ENCODE measurements around the gene EIF3B.

DNA sequence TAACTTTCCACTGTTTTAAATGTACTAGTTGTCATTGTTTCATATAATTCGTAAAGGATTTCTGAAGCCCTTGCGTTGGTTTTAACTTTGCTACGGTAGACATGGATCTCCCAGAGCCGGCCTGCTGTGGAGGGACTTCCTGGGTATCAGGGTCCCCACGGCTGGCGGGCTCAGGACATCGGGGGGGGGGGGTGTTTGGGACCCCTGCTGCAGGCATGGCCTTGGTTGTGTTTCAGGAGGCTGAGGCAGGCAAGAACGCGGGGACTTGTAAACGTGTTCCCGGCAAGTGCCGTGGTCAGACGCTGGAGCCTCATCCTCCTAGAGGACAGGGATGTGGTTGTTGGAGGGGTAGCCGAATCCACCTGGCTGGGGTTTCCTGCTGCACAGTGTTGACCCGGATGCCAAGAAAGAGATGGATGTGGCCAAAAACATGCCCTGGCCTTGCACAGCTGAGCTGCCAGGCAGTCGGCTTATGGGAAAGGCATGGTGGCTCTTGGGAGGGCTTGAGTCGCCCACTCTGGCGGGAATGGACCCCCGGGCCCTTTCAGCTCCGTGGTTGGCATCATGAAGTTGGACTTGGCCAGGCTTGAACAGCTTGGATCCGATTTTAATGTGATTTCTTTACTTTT, 27.4 kb downstream of the EIF3B start:
- TF ChIP-seq, protein P1, sequence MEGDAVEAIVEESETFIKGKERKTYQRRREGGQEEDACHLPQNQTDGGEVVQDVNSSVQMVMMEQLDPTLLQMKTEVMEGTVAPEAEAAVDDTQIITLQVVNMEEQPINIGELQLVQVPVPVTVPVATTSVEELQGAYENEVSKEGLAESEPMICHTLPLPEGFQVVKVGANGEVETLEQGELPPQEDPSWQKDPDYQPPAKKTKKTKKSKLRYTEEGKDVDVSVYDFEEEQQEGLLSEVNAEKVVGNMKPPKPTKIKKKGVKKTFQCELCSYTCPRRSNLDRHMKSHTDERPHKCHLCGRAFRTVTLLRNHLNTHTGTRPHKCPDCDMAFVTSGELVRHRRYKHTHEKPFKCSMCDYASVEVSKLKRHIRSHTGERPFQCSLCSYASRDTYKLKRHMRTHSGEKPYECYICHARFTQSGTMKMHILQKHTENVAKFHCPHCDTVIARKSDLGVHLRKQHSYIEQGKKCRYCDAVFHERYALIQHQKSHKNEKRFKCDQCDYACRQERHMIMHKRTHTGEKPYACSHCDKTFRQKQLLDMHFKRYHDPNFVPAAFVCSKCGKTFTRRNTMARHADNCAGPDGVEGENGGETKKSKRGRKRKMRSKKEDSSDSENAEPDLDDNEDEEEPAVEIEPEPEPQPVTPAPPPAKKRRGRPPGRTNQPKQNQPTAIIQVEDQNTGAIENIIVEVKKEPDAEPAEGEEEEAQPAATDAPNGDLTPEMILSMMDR (conservative IDR thresholded peaks at IDR 0.05; ENCODE audit: low read length), result no peak
- TF ChIP-seq EZH2phosphoT487 (IDR thresholded peaks at IDR 0.05; ENCODE audit: borderline replicate concordance, low read depth, low read length), result no peak

Data from OCI-LY7 (cell line).